A673 (cell line): ENCODE data around the gene CAMK4.

Source experiments
- EZH2 ChIP-seq: fragments of 200-600 bp; sonication (generic); IDR thresholded peaks from 2 replicates; pipeline ENCODE4 v1.6.1; 2017; ENCODE audit warnings: borderline replicate concordance, low read depth, mild to moderate bottlenecking, mixed read lengths, antibody characterized with exemption, low read length; ENCODE audit not compliant: poor library complexity, severe bottlenecking
- TF ChIP-seq, protein P1 (sequence below): fragments of 300-800, 200-600 bp; sonication (generic); conservative IDR thresholded peaks from 2 replicates; pipeline ENCODE4 v1.5.1; 2017; ENCODE audit warnings: low read depth, mild to moderate bottlenecking, antibody characterized with exemption, low read length, moderate library complexity, mixed read lengths

GRCh38 chr5:111299067-111299481, 74.9 kb downstream of the CAMK4 start:
- TF ChIP-seq, protein P1, sequence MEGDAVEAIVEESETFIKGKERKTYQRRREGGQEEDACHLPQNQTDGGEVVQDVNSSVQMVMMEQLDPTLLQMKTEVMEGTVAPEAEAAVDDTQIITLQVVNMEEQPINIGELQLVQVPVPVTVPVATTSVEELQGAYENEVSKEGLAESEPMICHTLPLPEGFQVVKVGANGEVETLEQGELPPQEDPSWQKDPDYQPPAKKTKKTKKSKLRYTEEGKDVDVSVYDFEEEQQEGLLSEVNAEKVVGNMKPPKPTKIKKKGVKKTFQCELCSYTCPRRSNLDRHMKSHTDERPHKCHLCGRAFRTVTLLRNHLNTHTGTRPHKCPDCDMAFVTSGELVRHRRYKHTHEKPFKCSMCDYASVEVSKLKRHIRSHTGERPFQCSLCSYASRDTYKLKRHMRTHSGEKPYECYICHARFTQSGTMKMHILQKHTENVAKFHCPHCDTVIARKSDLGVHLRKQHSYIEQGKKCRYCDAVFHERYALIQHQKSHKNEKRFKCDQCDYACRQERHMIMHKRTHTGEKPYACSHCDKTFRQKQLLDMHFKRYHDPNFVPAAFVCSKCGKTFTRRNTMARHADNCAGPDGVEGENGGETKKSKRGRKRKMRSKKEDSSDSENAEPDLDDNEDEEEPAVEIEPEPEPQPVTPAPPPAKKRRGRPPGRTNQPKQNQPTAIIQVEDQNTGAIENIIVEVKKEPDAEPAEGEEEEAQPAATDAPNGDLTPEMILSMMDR = no peak
- TF ChIP-seq EZH2 = no peak
